HS-5 (cell line): ENCODE data around the gene MGRN1.
"Not testable (repeated sequence)": the region's sequence is repeated elsewhere in the genome, so short reads cannot be mapped to it uniquely, and the experiment has no call there.

ENCODE experiments used
- DNase-seq: peaks from one replicate; pipeline ENCODE4 v3.0.0-alpha.2; 2012; ENCODE audit warnings: low read depth

The MGRN1 gene

GRCh38 chr16:4624827-4625559 lies 367 bp downstream of the MGRN1 start:
- DNase-seq: no peak

- DNase-seq: no peak
These were observed 1.0 kb downstream of the MGRN1 start for GRCh38 chr16:4625560-4626159.

GRCh38 chr16:4626396-4626795 lies 1.8 kb downstream of the MGRN1 start:
- DNase-seq: no peak

DNA sequence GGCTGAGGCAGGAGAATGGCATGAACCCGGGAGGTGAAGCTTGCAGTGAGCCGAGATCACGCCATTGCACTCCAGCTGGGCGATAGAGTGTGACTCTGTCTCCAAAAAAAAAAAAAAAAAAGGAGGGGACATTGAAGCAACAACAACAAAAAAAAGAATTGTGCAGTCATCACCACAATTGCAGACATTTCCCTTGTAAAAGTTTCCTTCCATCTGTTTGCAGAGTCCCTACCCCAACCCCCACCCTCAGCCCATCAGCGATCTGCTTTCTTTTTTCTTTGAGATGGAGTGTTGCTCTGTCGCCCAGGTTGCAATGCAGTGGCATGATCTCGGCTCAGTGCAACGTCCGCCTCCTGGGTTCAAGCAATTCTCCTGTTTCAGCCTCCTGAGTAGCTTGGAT lies 3.7 kb downstream of the MGRN1 start:
- no peak for DNase-seq

DNA sequence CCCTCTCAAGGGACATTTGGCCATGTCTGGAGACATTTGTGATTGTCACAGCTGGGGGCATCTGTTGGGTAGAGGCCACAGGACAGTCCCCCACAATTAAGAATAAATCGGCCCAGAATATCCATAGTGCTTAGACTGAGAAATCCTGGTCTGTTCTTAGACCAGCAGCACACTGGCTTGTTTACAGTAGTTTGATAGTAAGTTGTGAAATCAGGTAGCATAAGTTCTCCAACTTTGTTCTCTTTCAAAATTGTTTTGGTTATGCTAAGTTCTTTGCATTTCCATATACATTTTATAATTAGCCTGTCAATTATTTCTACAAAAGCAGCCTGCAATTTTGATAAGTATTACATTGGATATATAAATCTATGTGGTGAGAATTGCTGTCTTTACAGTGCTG lies 6.8 kb downstream of the MGRN1 start:
- DNase-seq: no peak

DNA sequence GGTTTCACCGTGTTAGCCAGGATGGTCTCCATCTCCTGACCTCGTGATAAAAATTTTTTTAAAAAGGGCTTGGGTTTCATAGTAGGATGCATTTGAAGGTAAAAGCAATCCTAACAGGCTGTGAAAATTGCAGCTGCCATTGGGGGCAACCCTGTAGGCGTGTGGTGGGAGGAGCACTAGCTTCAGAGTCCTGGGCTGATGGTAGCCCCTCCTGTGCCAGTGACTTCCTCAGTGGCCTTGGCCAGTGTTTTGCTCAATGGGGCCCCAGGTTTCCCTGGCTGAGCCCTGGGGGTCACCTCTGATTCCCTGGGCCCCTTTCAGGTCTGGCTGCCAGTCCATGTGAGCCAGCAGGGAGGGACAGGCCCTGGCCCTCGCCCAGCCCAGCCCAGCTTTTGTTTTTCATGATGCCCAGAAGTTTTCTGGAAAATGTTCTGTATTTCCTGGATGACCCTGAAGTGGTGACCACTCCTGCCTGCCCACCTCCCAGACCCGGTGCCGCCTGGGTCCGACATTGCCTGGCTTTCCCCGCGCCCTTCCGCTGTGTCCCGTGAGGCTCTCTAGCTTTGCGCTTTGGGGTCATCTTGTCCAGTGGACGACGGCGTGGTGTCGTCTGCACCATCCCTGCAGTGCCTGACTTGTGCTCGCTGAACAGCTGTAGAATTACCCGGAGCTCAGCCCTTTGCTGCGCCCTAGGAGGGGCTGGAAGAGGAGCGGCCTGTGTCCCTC lies 9.4 kb downstream of the MGRN1 start:
- DNase-seq: no peak

DNA sequence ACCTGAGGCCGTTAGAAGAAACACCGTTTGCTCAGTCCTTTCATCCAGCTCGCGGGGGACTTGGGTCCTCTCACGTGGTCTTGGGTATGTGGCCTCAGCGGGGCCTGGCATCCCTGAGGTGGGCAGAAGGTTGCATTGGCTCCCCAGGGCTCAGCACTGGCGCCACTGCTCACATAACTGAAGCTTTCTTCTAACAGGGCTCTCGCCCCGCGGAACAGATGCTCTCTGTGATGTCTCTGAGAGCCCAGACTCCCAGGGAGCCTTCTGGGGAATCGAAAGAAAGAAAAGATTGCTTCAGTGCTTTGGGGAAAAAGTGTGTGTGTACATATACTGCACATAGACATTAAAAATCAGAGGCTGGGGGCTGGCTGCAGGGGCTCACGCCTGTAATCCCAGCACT lies 10.1 kb downstream of the MGRN1 start:
- no peak for DNase-seq

DNA sequence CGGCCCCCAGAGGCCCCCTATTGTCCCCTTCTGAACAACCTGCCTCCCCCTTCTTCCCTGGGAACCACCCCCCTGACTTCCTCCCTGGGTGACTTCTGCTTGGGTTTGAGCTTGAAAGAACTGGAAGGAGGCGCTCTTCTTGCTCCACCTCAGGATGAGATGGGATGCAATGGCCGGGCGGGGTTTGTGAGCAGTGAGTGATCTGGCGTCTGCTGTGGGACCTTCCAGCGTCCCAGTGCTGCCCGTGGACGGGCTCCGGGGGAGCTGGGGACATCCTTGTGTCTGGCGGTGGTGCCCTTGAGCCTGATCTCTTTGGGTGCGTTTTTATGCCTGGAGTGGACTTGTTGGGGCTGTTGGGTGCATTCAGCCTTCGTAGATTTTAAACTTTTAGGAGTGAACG lies 11.6 kb downstream of the MGRN1 start:
- DNase-seq: no peak

- no peak for DNase-seq
These were observed 13.0 kb downstream of the MGRN1 start for GRCh38 chr16:4637501-4638166.

GRCh38 chr16:4639899-4640509 lies 15.4 kb downstream of the MGRN1 start:
- no peak for DNase-seq

DNA sequence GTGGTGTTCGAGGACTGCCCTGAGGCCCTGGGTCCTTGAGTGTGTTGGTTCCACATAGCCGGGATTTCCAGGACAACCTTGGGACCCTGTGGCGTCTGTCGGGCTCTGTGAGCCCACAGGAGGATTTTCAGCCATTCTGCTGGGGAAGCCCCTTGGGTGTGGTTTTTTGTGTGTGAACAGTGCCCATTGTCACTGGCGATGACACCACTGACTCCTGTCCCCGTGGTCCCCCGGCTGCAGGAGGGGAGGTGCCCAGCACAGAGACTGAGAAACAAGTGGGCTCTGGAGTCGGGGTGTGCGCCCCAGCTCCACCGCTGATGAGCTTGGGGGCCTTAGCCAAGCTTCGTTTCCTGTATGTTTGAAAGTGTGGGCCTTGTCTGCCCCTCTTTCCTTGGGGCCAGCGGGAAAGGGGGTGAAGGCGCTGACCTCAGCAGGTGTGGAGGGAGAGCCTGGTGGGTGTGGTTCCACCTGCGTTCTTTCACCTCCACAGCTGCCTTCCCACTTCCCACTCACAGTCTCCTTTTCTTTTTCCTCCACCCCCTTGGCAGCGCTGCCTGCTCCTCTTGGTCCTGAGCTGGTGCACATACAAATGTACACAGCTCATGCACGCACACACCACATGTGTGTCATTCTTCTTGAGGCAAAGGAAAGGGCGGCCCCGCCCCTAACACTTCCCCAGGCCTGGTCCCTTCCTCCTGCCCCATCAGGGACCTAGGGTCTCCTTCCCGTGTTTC lies 16.1 kb downstream of the MGRN1 start:
- DNase-seq: no peak

DNA sequence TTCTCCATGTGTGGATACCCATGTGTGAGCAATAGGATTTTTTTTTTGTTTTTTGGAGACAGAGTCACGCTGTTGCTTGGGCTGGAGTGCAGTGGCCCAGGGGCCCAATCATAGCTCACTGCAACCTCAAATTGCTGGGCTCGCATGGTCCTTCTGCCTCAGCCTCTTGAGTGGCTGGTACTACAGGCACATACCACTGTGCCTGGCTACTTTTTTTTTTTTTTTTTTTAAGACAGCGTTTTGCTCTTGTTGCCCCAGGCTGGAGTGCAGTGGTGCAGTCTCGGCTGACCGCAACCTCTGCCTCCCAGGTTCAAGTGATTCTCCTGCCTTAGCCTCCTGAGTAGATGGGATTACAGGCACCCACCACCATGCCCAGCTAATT lies 16.7 kb downstream of the MGRN1 start:
- DNase-seq: no peak

GRCh38 chr16:4641895-4642294 lies 17.3 kb downstream of the MGRN1 start:
- no peak for DNase-seq

DNA sequence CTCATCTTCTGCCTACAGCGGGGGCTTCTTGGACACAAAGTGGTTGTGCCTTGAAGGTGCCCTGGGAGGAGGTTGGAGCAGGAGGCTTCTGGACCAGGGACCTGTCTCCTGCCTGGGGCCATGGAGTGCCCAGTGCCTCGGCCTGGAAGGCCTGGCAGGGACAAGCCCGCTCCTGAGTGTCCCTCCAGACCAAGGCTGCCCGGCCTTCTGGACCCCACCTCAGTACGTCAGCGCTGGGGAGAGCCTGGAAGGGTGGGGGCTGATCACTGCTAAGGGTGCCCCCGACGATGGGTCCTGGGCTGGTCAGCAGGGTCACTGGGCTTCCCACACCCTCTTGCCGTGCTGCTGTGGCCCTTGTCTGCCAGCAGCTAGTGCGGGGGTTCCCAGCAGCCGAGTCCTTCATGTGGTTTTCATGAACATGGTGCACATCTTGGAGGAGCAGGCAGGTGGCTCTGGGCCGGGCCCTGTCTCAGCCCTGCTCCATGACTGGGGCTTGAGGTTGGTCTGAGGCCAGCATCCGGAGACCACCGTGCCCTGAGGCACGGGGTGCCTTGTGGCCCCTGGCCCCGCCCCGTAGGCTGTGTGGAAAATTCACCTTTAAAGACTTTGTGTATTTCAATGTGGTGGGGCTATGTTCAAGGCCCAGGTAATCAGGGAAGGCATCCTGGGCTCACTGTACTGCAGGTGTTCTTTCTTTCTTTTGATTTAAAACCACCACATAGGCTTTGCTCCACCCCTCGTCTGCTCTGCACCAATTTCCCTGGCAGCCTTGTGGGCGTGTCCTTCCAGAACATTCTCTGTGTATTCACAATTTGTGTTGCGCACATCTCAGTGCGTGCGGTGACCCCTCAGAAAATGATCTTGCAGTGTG lies 22.4 kb downstream of the MGRN1 start:
- no peak for DNase-seq

- DNase-seq: no peak
These were observed 23.0 kb downstream of the MGRN1 start for GRCh38 chr16:4647644-4647980.

DNA sequence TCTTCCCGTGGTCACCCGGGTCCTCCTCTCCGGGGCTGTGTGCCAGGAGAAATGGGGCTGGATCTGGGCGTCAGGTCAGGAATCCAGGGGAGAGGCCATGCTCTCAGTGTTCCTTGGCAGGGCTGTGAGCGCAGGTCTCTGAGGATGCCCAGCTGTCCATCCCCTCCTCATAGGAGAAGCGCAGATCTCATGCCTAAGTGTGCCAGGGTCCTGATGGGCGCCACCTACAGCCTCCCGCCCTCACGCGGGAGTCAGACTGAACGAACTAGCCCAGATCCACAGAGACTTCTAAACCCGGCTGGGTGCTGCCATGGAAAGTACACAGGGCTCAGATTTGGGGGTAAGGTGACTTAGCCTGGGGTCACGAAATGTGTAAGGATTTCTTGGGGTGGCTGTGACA lies 24.3 kb downstream of the MGRN1 start:
- no peak for DNase-seq

- DNase-seq: no peak
These were observed 25.3 kb downstream of the MGRN1 start for GRCh38 chr16:4649744-4650442.

DNA sequence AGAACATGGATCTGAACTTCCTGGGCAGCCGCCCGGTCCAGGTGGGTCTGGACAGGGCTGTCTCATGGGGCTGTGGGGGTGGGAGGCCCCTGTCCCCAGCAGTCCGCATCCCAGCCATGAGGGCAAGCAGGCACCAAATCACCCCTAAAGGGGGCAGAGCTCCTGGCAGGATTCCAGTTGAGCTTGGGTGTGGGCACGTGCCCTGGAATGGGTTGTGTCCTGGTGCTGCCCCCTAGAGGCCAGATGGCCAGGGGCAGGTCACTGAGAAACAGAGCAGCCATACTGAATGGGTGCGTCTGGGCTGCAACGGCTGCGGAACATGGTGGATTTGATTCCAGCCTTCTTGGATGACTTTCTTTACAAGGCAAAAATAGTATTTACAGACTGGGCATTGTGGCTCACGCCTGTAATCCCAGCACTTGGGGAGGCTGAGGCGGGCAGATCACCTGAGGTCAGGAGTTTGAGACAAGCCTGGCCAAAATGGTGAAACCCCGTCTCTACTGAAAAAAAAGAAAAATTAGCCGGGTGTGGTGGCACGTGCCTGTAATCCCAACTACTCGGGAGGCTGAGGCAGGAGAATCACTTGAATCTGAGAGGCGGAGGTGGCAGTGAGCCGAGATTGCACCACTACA lies 25.9 kb downstream of the MGRN1 start:
- not testable (repeated sequence) for DNase-seq

- no peak for DNase-seq
These were observed 27.2 kb downstream of the MGRN1 start for GRCh38 chr16:4651827-4652226.

- DNase-seq: no peak
These were observed 27.9 kb downstream of the MGRN1 start for GRCh38 chr16:4652561-4652960.
